Measurements from ENCODE around the gene GTPBP8.
"Not testable (repeated sequence)": the region's sequence is repeated elsewhere in the genome, so short reads cannot be mapped to it uniquely, and the experiment has no call there.

The GTPBP8 gene

DNA sequence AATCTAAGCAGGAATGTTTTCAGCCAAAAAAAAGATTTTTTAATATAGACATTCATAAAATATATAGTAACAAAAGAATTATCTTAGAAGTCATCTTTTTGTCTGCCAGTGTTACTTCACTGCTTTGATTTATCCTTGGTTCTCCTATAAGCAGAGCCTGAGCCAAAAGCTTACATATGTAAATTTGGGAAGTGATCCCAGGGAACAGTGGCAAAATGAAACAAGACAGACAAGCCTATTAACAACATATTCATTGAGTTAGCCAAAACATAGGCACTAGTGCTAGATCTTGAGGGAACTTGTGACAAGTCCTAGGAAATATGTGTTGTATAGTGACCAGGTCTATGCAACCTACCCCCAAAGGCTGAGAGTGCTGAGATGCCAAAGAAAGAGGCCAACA is 11.3 kb downstream of the GTPBP8 start:
- ATAC-seq: no peak

DNA sequence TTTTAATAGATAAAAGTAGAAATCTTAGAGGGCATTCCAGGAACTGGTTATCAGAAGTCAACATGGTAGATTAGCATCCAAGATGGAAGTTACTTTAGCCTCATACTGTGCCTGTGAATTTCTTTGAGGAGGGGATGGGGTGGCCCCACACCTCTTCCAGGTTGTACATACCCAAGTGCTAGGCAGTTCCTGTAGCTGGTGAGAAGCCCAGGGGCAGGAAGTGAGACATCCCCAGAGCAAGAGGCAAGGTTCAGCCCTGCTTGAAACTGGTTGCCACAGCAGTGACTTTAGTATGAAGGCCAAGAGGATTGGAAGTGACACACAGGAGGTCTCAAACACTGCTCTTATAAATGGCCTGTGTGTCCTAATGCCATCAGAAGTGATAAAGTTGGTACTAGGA is 11.9 kb downstream of the GTPBP8 start:
- peak; percentile 35 to 43 for ATAC-seq

DNA sequence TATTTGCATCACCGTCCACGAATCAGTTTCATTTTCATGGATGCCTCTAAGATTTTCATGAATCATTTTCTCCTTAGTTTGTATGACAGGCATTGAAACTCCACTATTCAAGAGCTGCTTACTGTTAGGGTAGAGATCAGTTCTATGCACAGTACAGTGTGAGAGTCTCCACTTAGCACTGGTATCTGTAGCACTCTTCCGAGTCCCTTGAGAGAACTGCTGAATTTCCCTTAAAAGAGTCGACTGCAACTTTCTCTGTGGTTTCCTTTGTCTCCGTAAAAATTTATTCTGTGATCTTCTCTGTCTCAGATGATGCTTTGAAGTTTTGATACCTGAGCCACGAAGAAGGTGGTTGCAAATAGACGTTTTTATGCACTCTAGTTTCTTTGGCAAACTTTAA is 14.8 kb downstream of the GTPBP8 start:
- ATAC-seq: peak; percentile 95 to 96

DNA sequence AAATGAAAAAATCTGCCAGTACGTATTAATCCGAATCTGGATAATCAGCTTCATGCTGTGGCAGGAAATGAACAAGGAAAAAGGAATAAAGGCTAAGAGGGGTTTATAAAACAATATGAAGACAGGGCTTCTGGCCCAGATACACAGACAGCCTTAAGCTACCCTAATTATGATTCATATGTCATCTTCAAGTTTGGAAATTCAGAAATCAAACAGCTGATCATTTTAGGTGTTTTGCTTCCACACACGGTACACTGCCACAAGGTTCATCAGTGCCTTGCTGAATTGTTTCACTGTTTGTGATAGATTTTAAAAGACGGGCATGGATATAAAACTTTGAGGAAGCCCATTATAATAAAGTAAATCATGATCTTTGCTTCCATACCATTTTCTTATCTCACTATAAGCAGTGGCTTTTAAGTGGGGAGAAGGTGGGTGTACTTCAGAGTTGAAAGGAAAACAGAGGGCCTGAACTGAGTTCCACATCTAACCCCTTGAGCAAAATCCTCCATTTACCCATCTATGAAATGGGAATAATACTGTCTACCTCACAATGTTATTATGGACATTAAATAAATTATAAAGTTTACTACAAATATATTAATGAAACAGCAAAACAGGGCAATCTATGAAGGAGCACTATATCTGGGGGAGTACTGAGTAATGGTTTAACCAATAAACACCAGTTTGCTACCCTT is 15.7 kb downstream of the GTPBP8 start:
- ATAC-seq: peak; percentile 42 to 44

DNA sequence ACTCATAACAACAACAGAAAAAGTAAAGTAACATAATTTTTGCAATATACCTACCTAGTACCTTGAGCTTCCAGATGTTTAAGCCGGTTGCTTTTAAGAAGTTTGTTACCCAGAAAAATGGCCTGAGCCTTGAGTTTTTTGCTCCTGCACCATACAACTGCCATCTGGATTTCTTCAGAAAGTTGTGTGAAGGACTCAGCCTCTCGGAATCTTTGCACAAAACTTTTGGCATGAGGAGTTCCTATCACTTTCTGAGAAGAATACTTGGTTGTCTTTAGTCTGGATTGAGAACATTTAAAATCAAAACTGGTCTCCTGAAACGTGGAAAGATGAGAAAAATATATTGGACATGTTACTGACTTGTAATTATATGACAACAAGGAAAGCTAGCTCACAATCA is 17.3 kb downstream of the GTPBP8 start:
- ATAC-seq: no peak

DNA sequence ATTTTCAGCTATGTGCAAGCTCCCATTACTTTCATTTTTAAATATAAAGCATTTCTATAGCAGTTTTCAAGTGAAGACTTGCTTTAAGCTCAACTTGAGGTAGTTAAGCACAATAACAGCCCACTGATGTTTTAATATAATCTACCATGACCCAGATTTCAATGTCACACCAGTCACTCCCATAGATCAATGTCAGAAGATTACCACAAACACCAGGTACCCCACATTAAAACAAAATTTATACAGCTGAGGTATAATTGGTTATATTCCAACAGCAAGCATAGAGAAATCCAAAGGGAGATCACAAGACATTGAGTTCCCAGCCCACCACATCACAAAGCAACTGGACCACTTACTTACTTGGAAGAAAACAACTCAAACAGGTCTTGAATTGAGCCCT is 22.8 kb downstream of the GTPBP8 start:
- no peak for ATAC-seq

DNA sequence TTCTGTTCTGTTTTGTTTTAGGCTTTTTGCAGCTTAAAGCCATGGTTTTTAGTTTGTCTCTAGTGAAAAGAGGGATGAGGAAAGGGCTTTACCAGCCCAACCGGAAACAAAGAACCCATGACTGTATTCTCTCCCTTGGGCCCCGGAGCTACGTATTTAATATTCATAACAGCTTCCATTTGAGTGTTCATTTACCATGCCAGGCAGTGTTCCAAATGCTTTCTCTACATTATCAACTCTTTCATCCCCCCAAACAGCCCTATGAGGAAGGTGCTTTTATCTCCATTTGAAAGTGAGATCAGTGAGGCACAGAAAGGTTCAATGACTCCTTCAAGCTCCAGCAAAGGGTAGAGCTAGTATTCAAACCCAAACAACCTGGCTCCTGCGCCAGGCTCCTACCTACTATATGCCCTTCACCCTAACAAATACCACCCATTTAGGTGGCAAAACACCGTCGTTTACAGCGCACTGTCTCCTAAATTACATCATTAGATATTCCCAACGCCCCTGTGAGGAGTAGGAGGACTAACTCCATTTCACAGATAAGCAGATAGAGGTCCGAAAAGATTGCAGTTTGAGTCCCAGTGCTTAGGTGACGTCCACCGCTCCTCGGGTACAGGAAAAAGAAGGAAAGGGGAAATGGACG is 27.9 kb downstream of the GTPBP8 start:
- ATAC-seq: no peak

DNA sequence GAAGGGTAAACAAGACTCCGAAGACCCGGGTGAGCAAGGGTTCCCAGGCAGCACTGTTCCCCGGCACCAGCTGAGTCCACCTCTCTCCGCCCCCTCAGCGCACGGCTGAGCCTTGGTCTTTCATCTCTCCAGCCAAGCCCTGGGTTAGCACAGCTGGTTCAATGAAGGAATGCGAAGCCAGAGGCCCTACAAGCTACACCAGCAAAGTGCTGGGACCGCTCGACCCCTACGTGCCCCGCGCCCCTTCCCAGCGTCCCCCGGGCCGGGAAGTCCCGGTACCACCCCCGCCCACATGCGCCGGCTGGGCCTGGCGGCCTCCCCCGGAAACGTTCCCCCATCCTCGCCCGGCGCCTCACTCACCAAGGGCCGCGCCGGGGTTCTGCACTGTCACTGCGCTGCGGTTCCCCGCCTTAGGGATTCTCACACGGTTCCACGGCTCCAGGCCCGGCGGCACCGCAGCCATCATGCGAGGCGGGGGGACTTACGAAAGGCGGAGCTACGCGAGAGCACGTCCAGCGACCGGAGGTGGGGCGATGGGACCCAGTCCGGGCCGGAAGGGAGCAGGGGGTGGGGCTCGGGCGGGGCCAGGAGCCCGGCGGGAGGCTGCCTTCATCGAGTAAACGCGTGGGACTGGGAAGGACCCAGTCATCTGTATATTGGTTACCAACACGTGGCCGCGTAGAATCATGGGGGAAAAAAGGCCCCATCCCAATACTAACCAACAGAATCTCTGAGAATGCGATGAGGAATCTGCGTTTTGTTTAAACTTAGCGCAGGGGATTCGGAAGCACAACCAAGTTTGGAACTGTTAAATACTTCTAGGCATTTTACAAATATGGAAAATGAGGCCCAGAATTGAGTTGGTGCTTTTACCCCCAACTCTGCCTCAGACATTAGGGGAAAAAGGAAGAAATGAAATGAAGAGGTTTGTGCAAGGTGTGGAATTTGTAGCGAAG is 28.7 kb downstream of the GTPBP8 start:
- ATAC-seq: peak; percentile 92

DNA sequence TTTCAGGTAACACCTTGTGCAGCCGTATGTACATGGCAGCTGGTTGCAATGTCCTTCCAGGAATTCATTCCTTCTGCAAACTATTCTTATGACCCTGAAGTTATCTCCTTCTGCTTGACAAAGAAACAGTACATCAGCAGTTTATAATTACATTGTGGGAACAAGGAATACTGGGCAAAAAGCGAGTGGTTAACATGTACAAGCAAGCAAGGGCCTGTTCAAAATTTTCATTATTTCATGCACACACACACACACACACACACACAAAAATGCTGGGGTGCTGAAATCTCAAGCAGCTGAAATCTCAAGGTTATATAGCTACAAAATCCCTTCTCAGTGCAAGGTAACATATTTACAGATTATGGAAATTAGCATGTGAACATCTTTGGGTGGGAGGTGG is 30.7 kb downstream of the GTPBP8 start:
- ATAC-seq: no peak

DNA sequence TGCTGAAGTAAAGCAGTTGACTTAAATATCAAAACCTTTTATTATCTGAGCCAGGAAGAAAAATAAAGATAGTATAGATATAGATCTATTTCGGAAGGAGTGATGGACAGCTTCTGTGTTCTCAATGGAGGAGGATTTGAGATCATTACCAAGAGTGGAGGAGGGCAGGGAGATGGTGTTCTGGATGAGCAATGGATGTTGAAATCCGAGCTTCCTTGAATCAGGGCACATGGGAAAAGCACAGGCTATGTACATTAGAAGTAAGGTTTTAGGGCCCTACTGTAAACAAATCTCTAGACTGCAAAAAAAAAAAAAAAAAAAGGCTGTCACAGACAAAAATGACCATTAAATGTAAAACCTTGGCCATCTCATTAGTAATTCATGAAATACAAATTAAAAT is 43.2 kb downstream of the GTPBP8 start:
- no peak for ATAC-seq

DNA sequence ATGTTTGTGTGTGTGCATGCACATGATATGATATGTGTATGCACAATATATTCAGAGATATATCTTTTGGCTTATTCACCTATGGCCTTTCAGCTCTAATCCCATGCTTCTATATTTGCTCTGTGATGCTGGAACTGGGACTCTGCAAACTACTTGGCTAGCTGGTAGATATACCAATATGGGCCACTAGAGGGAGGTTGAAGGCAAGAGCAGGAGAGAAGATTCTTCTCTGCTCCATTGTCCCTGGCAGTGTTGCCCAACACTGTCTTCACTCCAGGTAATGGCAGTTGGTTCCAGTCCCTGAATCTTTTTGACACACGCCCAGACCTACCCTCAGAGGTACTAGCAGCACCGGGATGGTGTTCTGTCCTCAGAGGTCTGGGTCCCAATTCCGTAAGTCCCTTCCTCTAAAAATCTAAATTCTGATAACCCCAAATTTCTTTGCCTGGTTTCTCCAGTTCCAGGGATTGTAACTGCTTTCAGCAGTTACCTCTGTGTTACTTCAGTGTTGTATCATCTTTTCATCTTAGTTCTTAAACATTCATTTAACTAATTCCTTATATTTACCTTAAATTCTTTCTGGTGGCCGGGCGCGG is 44.7 kb downstream of the GTPBP8 start:
- peak; percentile 58 to 65 for ATAC-seq

DNA sequence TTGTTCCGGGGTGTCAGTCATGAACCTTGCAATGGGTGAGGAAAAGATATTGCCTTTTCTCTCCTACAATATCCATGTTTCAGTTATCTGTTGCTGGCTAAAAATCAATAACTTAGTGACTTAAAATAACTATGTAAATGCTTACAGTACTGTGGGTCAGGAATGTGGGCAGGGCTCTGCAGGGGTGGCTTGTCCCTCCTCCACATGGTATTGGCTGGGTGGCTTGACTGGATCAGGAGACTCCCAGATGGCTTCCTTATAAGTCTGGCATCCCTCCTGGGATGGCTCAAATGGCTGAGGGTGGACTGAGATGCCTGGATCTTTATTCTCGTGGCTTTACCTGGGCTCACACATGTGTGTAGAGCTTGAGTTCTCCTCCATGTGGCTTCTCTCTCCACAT is 47.5 kb downstream of the GTPBP8 start:
- ATAC-seq: no peak

DNA sequence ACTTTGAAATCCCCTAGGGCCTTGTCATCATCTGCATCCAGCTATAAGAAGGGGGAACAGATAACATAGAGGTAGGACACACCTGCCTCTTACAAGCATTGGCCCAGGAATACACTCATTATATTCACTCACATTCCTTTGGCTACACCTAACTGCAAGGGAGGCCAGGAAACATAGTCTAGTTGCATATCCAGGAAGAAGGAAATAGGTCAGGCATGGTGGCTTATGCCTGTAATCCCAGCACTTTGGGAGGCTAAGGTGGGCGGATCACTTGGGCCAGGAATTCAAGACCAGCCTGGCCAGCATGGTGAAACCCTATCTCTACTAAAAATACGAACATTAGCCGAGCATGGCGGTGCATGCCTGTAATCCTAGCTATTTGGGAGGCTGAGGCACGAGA is 48.8 kb downstream of the GTPBP8 start:
- ATAC-seq: no peak

DNA sequence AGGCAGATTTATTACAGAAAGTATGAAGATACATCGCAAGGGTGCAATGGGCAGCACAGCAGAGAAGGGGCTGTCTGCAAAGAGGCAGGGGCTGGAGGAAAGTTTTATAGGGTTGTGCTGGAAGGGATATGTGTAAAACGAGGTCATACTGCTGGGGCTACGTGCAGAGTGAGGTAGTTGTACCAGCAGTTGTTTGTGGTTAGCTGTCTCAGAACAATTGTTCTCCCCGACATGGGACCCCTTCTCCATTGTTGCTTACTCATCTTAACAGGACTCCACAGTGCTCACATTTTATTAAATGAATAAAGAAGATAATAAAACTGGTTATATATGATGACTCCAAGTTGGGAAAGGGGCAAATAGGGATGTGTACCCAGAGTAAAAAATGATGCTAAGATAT is 49.4 kb downstream of the GTPBP8 start:
- no peak for ATAC-seq

DNA sequence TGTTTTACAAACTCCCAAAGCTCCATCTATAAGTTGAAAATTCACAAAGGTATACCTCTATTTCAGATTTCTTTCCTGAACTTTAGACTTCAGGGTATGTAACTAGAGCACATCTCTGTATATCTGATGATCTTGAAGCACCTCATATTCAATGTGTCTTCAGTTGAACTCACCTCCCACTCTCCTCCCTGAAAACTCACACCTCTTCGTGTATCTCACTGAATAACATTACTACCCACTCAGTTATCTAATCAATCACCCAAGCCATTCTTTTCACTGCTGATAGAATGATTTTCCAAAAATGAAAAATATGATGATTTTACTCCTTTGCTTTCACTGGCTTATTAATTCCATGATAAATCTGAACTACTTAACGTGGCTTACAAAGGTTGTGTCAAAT is 52.9 kb downstream of the GTPBP8 start:
- no peak for ATAC-seq

DNA sequence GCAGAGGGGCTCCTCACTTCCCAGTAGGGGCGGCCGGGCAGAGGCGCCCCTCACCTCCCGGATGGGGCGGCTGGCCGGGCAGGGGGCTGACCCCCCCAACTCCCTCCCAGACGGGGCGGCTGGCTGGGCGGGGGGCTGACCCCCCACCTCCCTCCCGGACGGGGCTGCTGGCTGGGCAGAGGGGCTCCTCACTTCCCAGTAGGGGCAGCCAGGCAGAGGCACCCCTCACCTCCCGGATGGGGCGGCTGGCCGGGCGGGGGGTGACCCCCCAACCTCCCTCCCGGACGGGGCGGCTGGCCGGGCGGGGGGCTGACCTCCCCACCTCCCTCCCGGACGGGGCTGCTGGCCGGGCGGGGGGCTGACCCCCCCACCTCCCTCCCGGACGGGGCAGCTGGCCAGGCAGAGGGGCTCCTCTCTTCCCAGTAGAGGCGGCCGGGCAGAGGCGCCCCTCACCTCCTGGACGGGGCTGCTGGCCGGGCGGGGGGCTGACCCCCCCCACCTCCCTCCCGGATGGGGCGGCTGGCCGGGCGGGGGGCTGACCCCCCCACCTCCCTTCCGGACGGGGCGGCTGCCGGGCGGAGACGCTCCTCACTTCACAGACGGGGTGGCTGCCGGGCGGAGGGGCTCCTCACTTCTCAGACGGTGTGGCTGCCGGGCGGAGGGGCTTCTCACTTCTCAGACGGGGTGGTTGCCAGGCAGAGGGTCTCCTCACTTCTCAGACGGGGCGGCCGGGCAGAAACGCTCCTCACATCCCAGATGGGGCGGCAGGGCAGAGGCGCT is 55.6 kb downstream of the GTPBP8 start:
- not testable (repeated sequence) for ATAC-seq

DNA sequence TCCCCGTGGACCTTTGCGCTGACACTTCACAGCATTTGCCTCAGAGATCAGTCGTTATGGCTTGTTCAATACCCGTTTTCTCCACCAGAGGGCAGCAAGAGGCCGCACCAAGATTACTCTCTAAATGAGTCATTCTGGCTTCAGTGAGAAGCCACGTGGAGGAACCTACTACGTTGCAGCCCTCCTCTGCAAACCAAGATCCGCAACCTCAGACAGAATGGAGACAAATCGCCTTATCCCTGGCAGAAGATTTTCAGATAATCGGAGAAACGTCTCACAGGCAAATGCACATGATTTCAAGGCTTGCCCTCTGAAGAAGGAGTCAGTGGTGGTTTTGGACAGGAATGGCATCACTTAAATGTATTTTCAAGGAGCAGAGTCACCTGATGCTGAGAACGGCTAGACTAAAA is 60.5 kb downstream of the GTPBP8 start:
- ATAC-seq: peak; percentile 95 to 98
